ENCODE measurements around the gene NUP188. TPM values are rescaled to one million over a fixed set of nuclear protein-coding genes. Genes with fewer than 3 reads are reported as not detected.

The NUP188 gene
- total and polyA plus RNA-seq, 2 experiments from 2014 or later = 25.5 to 117 TPM

- no peaks in the 10 kb centered on the region for H3K4me1 ChIP-seq (ENCODE audit: insufficient read depth)
- H3K27ac Mint-ChIP-seq = no peak overlapping the region
- H3K36me3 ChIP-seq (ENCODE audit: insufficient read depth) = no peaks in the 10 kb centered on the region
- ATAC-seq = peak; percentile 21; the same call in 1 of the 3 replicates
- H2AFZ ChIP-seq = no peak overlapping the region
- H3F3A ChIP-seq (replicated peaks; ENCODE audit: low read depth) = no peaks in the 10 kb centered on the region
- no peak overlapping the region for H3K4me3 Mint-ChIP-seq
- peaks cover 2% of the 10 kb centered on the region; the same call in 1 of the 3 replicates for H3K4me1 Mint-ChIP-seq
- no peaks in the 10 kb centered on the region; the same call in 2 of the 3 replicates for H3K9me3 Mint-ChIP-seq
- no peak overlapping the region for H3K4me2 ChIP-seq
- no peak for DNase-seq (ENCODE audit: low spot score)
- no peaks in the 10 kb centered on the region for H3K9me2 ChIP-seq (ENCODE audit: insufficient read depth)
- peaks cover 6% of the 10 kb centered on the region; the same call in 2 of the 3 replicates for H3K36me3 Mint-ChIP-seq (ENCODE audit: low read depth)
- no peaks in the 10 kb centered on the region for H3K27me3 ChIP-seq (ENCODE audit: insufficient read depth)
- peaks cover 3% of the 10 kb centered on the region; the same call in 1 of the 2 replicates for H3K79me2 ChIP-seq (replicated peaks; ENCODE audit: insufficient read depth)
- no peak overlapping the region for H3K27ac ChIP-seq (ENCODE audit: low read depth)
- no peaks in the 10 kb centered on the region; the same call in 1 of the 2 replicates for H4K20me1 ChIP-seq (replicated peaks; ENCODE audit: insufficient read depth)
- TF ChIP-seq ETS1 (IDR thresholded peaks at IDR 0.05) (no peak), NANOG (IDR thresholded peaks at IDR 0.05; ENCODE audit: borderline replicate concordance) (no peak), POLR2AphosphoS5 (IDR thresholded peaks at IDR 0.05; ENCODE audit: low read depth) (no peak), ZNF114 (CRISPR knock-in tag; IDR thresholded peaks at IDR 0.05) (no peak), EZH2 (IDR thresholded peaks at IDR 0.05; ENCODE audit: low read depth, unreplicated experiment) (no peak), EZH2phosphoT487 (IDR thresholded peaks at IDR 0.05; ENCODE audit: unreplicated experiment) (no peak), ZNF331 (CRISPR knock-in tag; IDR thresholded peaks at IDR 0.05; ENCODE audit: low read depth) (no peak), JUNB (IDR thresholded peaks at IDR 0.05; ENCODE audit: unreplicated experiment) (no peak), CTCF (conservative IDR thresholded peaks at IDR 0.05; ENCODE audit: low read depth in 2 of 2) (no peak), REST (IDR thresholded peaks at IDR 0.05; ENCODE audit: unreplicated experiment) (no peak)
- H3K4me3 ChIP-seq = no peak overlapping the region
- peaks cover 5% of the 10 kb centered on the region for H3K27me3 Mint-ChIP-seq (ENCODE audit: insufficient read depth, low read depth, poor library complexity)
Observed at GRCh38 chr9:128940271-128940921, 7.1 kb upstream of the NUP188 start.

All from GM23338 (cell line).